GM12892 (cell line): ENCODE measurements around the gene STK32B.

Experiments
- POLR2A ChIP-seq: IDR thresholded peaks from 2 replicates; pipeline ENCODE4 v1.6.1; 2011; ENCODE audit warnings: low read depth, low read length, control low read depth
- POLR2AphosphoS5 ChIP-seq: IDR thresholded peaks from 2 replicates; pipeline ENCODE4 v1.6.1; 2011; ENCODE audit warnings: low read depth, low read length, control low read depth

GRCh38 chr4:5039800-5040199, 11.5 kb upstream of the STK32B start:
- TF ChIP-seq POLR2AphosphoS5 (no peak), POLR2A (no peak)
